Smooth muscle cell (in vitro differentiated cells): Measurements from ENCODE around the gene ARL6IP4. TPM values are rescaled to one million over a fixed set of nuclear protein-coding genes. Genes with fewer than 3 reads are reported as not detected.

Experiments
- DNase-seq: peaks from one replicate; lab custom pipeline; 2025; ENCODE audit not compliant: unreplicated experiment; lab: John Stamatoyannopoulos, UW
- H2AFZ ChIP-seq: fragments of 200-600 bp; sonication (generic); 2 replicates; pipeline ENCODE4 v1.6.0; 2016; ENCODE audit warnings: antibody characterized with exemption, low read depth, mild to moderate bottlenecking
- H3F3A ChIP-seq: fragments of 200-600 bp; sonication (generic); 2 replicates; pipeline ENCODE4 v1.6.0; 2017; ENCODE audit warnings: antibody characterized with exemption, low read depth
- H3K27ac ChIP-seq: fragments of 200-600 bp; sonication (generic); 2 replicates; pipeline ENCODE4 v1.5.1; 2016; ENCODE audit warnings: low read depth, mild to moderate bottlenecking
- H3K27me3 ChIP-seq: fragments of 200-600 bp; sonication (generic); 2 replicates; pipeline ENCODE4 v1.6.1; 2016; ENCODE audit warnings: low read depth, mild to moderate bottlenecking
- H3K36me3 ChIP-seq: fragments of 200-600 bp; sonication (generic); 2 replicates; pipeline ENCODE4 v1.5.1; 2016; ENCODE audit warnings: low read depth
- H3K4me1 ChIP-seq: fragments of 200-600 bp; sonication (generic); 2 replicates; pipeline ENCODE4 v1.5.1; 2016; ENCODE audit warnings: low read depth
- H3K4me2 ChIP-seq: fragments of 200-600 bp; sonication (generic); 2 replicates; pipeline ENCODE4 v1.6.0; 2016; ENCODE audit warnings: mild to moderate bottlenecking
- H3K4me3 ChIP-seq: fragments of 200-600 bp; sonication (generic); 2 replicates; pipeline ENCODE4 v1.5.1; 2016; ENCODE audit warnings: mild to moderate bottlenecking
- H3K79me2 ChIP-seq: fragments of 200-600 bp; sonication (generic); 2 replicates; pipeline ENCODE4 v1.6.0; 2016; ENCODE audit warnings: low read depth, mild to moderate bottlenecking
- H3K9ac ChIP-seq: fragments of 200-600 bp; sonication (generic); 2 replicates; pipeline ENCODE4 v1.6.0; 2016; ENCODE audit warnings: low read depth
- H3K9me3 ChIP-seq: fragments of 200-600 bp; sonication (generic); replicated peaks from 2 replicates; pipeline ENCODE4 v1.5.1; 2016; ENCODE audit warnings: low read depth
- H4K20me1 ChIP-seq: fragments of 200-600 bp; sonication (generic); 2 replicates; pipeline ENCODE4 v1.6.0; 2016; ENCODE audit warnings: low read depth
- WGBS: methylation state at CpG from one replicate; pipeline ENCODE4 v1.1.7; 2016; ENCODE audit warnings: low lambda C conversion rate; 5-methylcytosine and 5-hydroxymethylcytosine counted together
- polyA plus RNA-seq: library from polyadenylated mRNA; unstranded; fragments of >200 nt; fragmentation: Nextera tagmentation; extraction: Ambion mirVana; gene quantifications from 2 replicates; pipeline ENCODE4 v1.2.1, GENCODE V29; 2016
- total RNA-seq: library from RNA; depleted of rRNA; stranded (reverse); fragments of >200 nt; gene quantifications from 2 replicates; pipeline ENCODE4 v1.2.3, GENCODE V29; 2014
- TF ChIP-seq, protein P1 (sequence below): fragments of 200-600 bp; sonication (generic); IDR thresholded peaks from 2 replicates; pipeline ENCODE4 v1.5.1; 2017; ENCODE audit warnings: borderline replicate concordance, mild to moderate bottlenecking, antibody characterized with exemption; ENCODE audit not compliant: insufficient read depth, poor library complexity, severe bottlenecking

Gene ARL6IP4
- total and polyA plus RNA-seq, 2 experiments from 2014 or later: 89.3 to 290 TPM

DNA sequence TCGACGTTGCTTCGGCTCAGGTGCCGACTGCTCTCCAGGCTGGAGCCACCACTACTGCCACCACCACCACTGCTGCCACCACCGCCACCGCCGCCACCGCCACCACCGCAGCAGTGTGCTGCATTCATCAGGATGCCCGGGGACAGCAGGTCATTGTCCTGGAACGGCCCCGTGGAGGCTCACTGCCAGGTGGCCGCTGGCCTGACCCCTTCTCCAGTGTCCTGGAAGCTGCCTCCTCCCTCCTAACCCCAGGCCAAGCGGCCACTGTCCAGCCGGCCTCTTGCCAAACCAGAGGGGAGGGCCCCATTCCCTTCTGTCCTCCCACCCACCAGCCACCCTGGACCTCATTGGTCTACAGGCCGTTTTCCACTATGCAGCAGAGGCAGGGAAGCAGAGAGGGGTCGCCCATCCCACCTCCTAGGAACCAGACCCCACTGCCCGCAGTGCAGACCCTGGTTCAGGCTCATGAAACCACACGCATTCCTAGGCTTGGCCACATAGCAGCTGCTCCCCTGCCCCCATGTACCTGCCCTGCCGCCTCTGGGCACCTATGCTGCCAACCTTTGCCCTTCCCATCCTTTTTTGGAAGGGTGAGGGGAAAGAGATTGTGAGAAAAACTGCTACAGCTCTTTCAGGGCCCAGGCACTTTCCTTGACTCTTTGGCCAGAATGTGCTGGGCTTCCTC is 15.2 kb downstream of the ARL6IP4 start:
- Histone ChIP-seq H3F3A (no peaks in the 10 kb centered on the region), H3K27ac (no peak overlapping the region), H3K79me2 (no peaks in the 10 kb centered on the region), H3K27me3 (no peaks in the 10 kb centered on the region), H3K36me3 (no peaks in the 10 kb centered on the region), H3K9me3 (no peaks in the 10 kb centered on the region), H3K4me1 (no peaks in the 10 kb centered on the region), H3K9ac (no peak overlapping the region), H4K20me1 (no peaks in the 10 kb centered on the region), H2AFZ (no peak overlapping the region), H3K4me2 (no peak overlapping the region), H3K4me3 (no peak overlapping the region)
- TF ChIP-seq, protein P1, sequence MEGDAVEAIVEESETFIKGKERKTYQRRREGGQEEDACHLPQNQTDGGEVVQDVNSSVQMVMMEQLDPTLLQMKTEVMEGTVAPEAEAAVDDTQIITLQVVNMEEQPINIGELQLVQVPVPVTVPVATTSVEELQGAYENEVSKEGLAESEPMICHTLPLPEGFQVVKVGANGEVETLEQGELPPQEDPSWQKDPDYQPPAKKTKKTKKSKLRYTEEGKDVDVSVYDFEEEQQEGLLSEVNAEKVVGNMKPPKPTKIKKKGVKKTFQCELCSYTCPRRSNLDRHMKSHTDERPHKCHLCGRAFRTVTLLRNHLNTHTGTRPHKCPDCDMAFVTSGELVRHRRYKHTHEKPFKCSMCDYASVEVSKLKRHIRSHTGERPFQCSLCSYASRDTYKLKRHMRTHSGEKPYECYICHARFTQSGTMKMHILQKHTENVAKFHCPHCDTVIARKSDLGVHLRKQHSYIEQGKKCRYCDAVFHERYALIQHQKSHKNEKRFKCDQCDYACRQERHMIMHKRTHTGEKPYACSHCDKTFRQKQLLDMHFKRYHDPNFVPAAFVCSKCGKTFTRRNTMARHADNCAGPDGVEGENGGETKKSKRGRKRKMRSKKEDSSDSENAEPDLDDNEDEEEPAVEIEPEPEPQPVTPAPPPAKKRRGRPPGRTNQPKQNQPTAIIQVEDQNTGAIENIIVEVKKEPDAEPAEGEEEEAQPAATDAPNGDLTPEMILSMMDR: no peak
- no peak for DNase-seq
- over 99% methylated on average over 15 of the region's 20 CpGs for WGBS

DNA sequence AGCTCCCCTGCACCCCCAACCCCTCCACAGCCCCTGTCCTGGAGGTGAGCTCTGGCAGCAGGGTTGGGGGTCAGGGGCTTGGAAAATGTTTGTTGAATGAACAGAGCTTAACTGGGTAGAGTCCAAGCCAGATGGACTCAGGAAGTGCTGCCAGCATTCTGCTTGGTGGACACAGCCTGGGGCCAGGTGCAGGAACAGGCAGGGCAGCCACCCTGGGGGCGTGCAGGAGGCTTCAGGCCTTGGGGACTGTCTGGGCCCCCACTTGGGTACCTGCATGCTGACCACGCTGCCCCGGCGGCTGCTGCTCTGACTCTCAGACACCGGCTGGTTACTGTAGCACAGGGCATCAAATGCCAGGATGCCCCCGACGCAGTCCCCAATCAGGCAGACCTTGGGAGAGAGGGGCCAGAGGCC is 15.7 kb downstream of the ARL6IP4 start:
- H3K4me1 ChIP-seq: no peaks in the 10 kb centered on the region
- H3K9ac ChIP-seq: no peak overlapping the region
- no peaks in the 10 kb centered on the region for H4K20me1 ChIP-seq
- no peak overlapping the region for H2AFZ ChIP-seq
- H3K79me2 ChIP-seq: no peaks in the 10 kb centered on the region
- no peaks in the 10 kb centered on the region for H3K27me3 ChIP-seq
- H3K4me2 ChIP-seq: no peak overlapping the region
- H3K9me3 ChIP-seq: no peaks in the 10 kb centered on the region
- H3F3A ChIP-seq: no peaks in the 10 kb centered on the region
- no peak overlapping the region for H3K4me3 ChIP-seq
- WGBS: 94% methylated on average over 7 of the region's 7 CpGs
- TF ChIP-seq, protein P1: no peak
- DNase-seq: no peak
- no peaks in the 10 kb centered on the region for H3K36me3 ChIP-seq
- H3K27ac ChIP-seq: no peak overlapping the region

DNA sequence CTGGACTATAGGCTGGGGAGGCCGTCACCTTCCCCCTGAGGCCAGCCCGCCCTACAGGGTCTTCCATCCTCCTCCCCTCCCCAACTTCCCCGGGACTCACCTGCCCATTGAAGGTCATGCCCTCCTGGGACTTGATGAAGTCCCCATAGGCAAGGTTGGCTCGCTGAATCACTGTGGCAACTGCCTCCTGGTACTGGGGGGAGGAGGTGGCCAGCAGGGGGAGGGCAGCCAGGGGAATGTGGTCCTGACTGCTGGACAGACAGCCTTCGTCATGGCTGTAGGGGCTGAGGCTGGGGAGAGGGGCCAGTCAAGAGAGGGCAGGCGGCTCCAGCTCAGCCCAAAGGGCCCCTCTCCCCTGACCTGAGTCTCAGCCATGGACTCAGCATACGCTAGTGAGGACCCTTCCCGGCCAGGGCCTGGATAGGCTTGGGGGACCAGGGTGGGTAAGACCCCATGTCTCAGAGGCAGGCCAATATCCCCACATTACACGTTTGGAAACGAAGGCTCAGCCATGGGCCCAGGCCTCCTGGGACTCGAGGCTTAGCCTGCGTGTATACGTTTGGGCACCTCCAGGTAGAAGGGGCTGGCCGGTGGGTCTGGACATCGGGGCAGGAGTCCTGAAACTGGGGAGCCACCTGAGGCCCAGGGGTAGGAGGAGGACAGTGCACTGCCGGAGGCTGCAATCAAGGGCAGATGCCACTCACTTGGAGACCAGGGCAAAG is 16.3 kb downstream of the ARL6IP4 start:
- WGBS: 94% methylated on average over 14 of the region's 16 CpGs
- Histone ChIP-seq H2AFZ (no peak overlapping the region), H4K20me1 (no peaks in the 10 kb centered on the region), H3K36me3 (no peaks in the 10 kb centered on the region), H3K9me3 (no peaks in the 10 kb centered on the region), H3K4me2 (no peak overlapping the region), H3K4me1 (no peaks in the 10 kb centered on the region), H3K27me3 (no peaks in the 10 kb centered on the region), H3K9ac (no peak overlapping the region), H3K27ac (no peak overlapping the region), H3K4me3 (no peak overlapping the region), H3F3A (no peaks in the 10 kb centered on the region), H3K79me2 (no peaks in the 10 kb centered on the region)
- TF ChIP-seq, protein P1: no peak
- DNase-seq: no peak
